A549 (cell line): Measurements from ENCODE around the gene FREY1. TPM values are rescaled to one million over a fixed set of nuclear protein-coding genes. Genes with fewer than 3 reads are reported as not detected.

ENCODE experiments used
- ATAC-seq, 2 experiments: fragments of 200-7000 bp in 1 of 2; fragments of >200 bp in 1 of 2; cut with Nextera tagmentation in 1 of 2; cut with Tn5 transposase in 1 of 2; 3 replicates each; pipeline versions ENCODE4 v1.8.0 to v1.9.1; 2018 to 2020; ENCODE audit warnings: mild to moderate bottlenecking in 1 of 2, moderate library complexity in 1 of 2
- CTCF ChIA-PET: fragments of 300-600 bp; sonication (Branson Sonifier 250); formaldehyde crosslinking; extraction: SDS; loops from one replicate; lab custom pipeline; 2021; ENCODE audit warnings: antibody characterized with exemption, inconsistent platforms; lab: Yijun Ruan, JAX
- POLR2A ChIA-PET: fragments of 350-600 bp; formaldehyde crosslinking; extraction: SDS; loops from one replicate; lab custom pipeline; 2021; ENCODE audit warnings: antibody characterized with exemption, inconsistent platforms; lab: Yijun Ruan, JAX
- DNase-seq, 2 experiments: peaks; one replicate each; pipeline versions ENCODE4 v3.0.0 to v3.0.0-alpha.2; 2011 to 2016; ENCODE audit warnings: low read depth in 1 of 2, low spot score in 1 of 2
- FAIRE-seq: peaks from 2 replicates; lab custom pipeline; 2011; peaks lifted over from hg19 to GRCh38; lab: Jason Lieb, UNC
- H3K27ac ChIP-seq, 2 experiments: fragments of >200 bp; sonication (Bioruptor Twin); formaldehyde crosslinking; 3 replicates each; pipeline ENCODE4 v1.5.1; 2016 to 2017
- H3K4me1 ChIP-seq: fragments of >200 bp; sonication (Bioruptor Twin); formaldehyde crosslinking; 3 replicates; pipeline ENCODE4 v1.6.1; 2016
- H3K4me2 ChIP-seq: fragments of >200 bp; sonication (Bioruptor Twin); formaldehyde crosslinking; 3 replicates; pipeline ENCODE4 v1.6.1; 2016
- H3K4me3 ChIP-seq: fragments of >200 bp; sonication (Bioruptor Twin); formaldehyde crosslinking; 3 replicates; pipeline ENCODE4 v1.5.1; 2016
- H3K9me3 ChIP-seq: fragments of >200 bp; sonication (Bioruptor Twin); formaldehyde crosslinking; 3 replicates; pipeline ENCODE4 v1.6.1; 2016
- ATOH8 ChIP-seq: fragments of 250-450 bp; sonication (Bioruptor Pico); IDR thresholded peaks from 2 replicates; pipeline ENCODE4 v1.5.0; 2020; ENCODE audit warnings: low read depth, mild to moderate bottlenecking, moderate library complexity
- BHLHE40 ChIP-seq: IDR thresholded peaks from 2 replicates; pipeline ENCODE4 v1.6.1; 2012; ENCODE audit warnings: low read depth, low read length, inconsistent platforms
- CBX8 ChIP-seq: fragments of 200-600 bp; sonication (generic); IDR thresholded peaks from 2 replicates; pipeline ENCODE4 v1.6.1; 2016
- ELK1 ChIP-seq: fragments of 150-350 bp; IDR thresholded peaks from 2 replicates; pipeline ENCODE4 v1.6.1; 2014; ENCODE audit warnings: low read depth, mild to moderate bottlenecking, low read length
- EP300 ChIP-seq, 2 experiments: fragments of >200 bp; sonication (Bioruptor Twin); formaldehyde crosslinking; IDR thresholded peaks; 2 replicates in 1 of 2; 3 replicates in 1 of 2; pipeline ENCODE4 v1.6.1; 2016 to 2017
- FOSB ChIP-seq: fragments of 250-450 bp; sonication (Bioruptor Pico); IDR thresholded peaks from 2 replicates; pipeline ENCODE4 v1.5.0; 2020; ENCODE audit warnings: mild to moderate bottlenecking, moderate library complexity
- FOXS1 ChIP-seq: fragments of 250-450 bp; sonication (Bioruptor Pico); IDR thresholded peaks from 2 replicates; pipeline ENCODE4 v1.5.0; 2020; ENCODE audit warnings: mild to moderate bottlenecking, moderate library complexity
- GATA3 ChIP-seq: IDR thresholded peaks from 2 replicates; pipeline ENCODE4 v1.6.1; 2012; ENCODE audit warnings: borderline replicate concordance
- HDAC2 ChIP-seq: fragments of 200-600 bp; sonication (generic); IDR thresholded peaks from 2 replicates; pipeline ENCODE4 v1.6.1; 2016
- HOXA7 ChIP-seq: fragments of 250-450 bp; sonication (Bioruptor Pico); IDR thresholded peaks from 2 replicates; pipeline ENCODE4 v1.5.0; 2020; ENCODE audit warnings: mild to moderate bottlenecking, moderate library complexity
- HOXB13 ChIP-seq: fragments of 250-450 bp; sonication (Bioruptor Pico); IDR thresholded peaks from 2 replicates; pipeline ENCODE4 v1.5.0; 2020; ENCODE audit warnings: low read depth, mild to moderate bottlenecking, moderate library complexity
- HOXB5 ChIP-seq: fragments of 250-450 bp; sonication (Bioruptor Pico); IDR thresholded peaks from 2 replicates; pipeline ENCODE4 v1.5.0; 2020; ENCODE audit warnings: mild to moderate bottlenecking, moderate library complexity
- JUN ChIP-seq, 2 experiments: fragments of >200 bp; sonication (Bioruptor Twin); formaldehyde crosslinking; IDR thresholded peaks; 2 replicates in 1 of 2; 3 replicates in 1 of 2; pipeline ENCODE4 v1.6.1; 2016 to 2017
- JUNB ChIP-seq: fragments of >200 bp; sonication (Bioruptor Twin); formaldehyde crosslinking; IDR thresholded peaks from 2 replicates; pipeline ENCODE4 v1.6.1; 2016
- KDM1A ChIP-seq: fragments of 200-600 bp; sonication (generic); IDR thresholded peaks from 2 replicates; pipeline ENCODE4 v1.6.1; 2016; ENCODE audit warnings: low read depth, mild to moderate bottlenecking
- MAFK ChIP-seq: fragments of 450-650 bp; IDR thresholded peaks from 2 replicates; pipeline ENCODE4 v1.6.1; 2014; ENCODE audit not compliant: partially characterized antibody
- MAZ ChIP-seq: fragments of 150-350 bp; IDR thresholded peaks from 2 replicates; pipeline ENCODE4 v1.6.1; 2014; ENCODE audit warnings: antibody characterized with exemption, low read depth, low read length, borderline replicate concordance
- MYC ChIP-seq: IDR thresholded peaks from 2 replicates; pipeline ENCODE4 v1.6.1; 2012; ENCODE audit warnings: mild to moderate bottlenecking, inconsistent platforms, low read length, improper control_type of control experiment, borderline replicate concordance
- NR3C1 ChIP-seq: fragments of >200 bp; sonication (Bioruptor Twin); formaldehyde crosslinking; IDR thresholded peaks from 3 replicates; pipeline ENCODE4 v1.6.1; 2017
- PHF8 ChIP-seq: fragments of 200-600 bp; sonication (generic); IDR thresholded peaks from 2 replicates; pipeline ENCODE4 v1.6.1; 2016; ENCODE audit warnings: low read depth, mild to moderate bottlenecking, antibody characterized with exemption, moderate library complexity, borderline replicate concordance
- POLR2A ChIP-seq: IDR thresholded peaks from 2 replicates; pipeline ENCODE4 v1.6.1; 2012; ENCODE audit warnings: mild to moderate bottlenecking, low read length
- RARB ChIP-seq: fragments of 250-450 bp; sonication (Bioruptor Pico); IDR thresholded peaks from 2 replicates; pipeline ENCODE4 v1.8.0; 2021; ENCODE audit warnings: mild to moderate bottlenecking, moderate library complexity
- RCOR1 ChIP-seq: fragments of 150-350 bp; IDR thresholded peaks from 2 replicates; pipeline ENCODE4 v1.6.1; 2014; ENCODE audit warnings: antibody characterized with exemption, low read length, low read depth
- RFX5 ChIP-seq: fragments of 450-650 bp; IDR thresholded peaks from 2 replicates; pipeline ENCODE4 v1.7.1; 2014; ENCODE audit warnings: antibody characterized with exemption, mild to moderate bottlenecking, moderate library complexity
- TP53 ChIP-seq: fragments of 250-450 bp; sonication (Bioruptor Pico); IDR thresholded peaks from 2 replicates; pipeline ENCODE4 v1.5.0; 2021; ENCODE audit warnings: mild to moderate bottlenecking, moderate library complexity
- whole genome bisulfite sequencing: methylation state at CpG from one replicate; pipeline ENCODE4 v1.1.6; 2017; ENCODE audit errors: missing lambda C conversion rate; 5-methylcytosine and 5-hydroxymethylcytosine counted together
- polyA plus RNA-seq, 4 experiments: library from polyadenylated mRNA; depleted of rRNA in 3 of 4; stranded (reverse); fragments of >200 nt; fragmentation: RNase III in 1 of 4; extraction: RNeasy Plus Mini Kit Qiagen cat#74134 plus additional on column Dnase treatment in 1 of 4; gene quantifications; 2 replicates in 3 of 4; 3 replicates in 1 of 4; pipeline ENCODE4 v1.2.3, GENCODE V29; 2011 to 2017
- TF ChIP-seq, protein P1 (sequence below): fragments of 200-600 bp; sonication (generic); IDR thresholded peaks from 2 replicates; pipeline ENCODE4 v1.6.1; 2016; ENCODE audit warnings: antibody characterized with exemption, mild to moderate bottlenecking, moderate library complexity

Gene FREY1
- polyA plus RNA-seq, 2 of the 4 experiments (the other 2 are of a cell fraction) = 0.17 to 0.21 TPM

DNA sequence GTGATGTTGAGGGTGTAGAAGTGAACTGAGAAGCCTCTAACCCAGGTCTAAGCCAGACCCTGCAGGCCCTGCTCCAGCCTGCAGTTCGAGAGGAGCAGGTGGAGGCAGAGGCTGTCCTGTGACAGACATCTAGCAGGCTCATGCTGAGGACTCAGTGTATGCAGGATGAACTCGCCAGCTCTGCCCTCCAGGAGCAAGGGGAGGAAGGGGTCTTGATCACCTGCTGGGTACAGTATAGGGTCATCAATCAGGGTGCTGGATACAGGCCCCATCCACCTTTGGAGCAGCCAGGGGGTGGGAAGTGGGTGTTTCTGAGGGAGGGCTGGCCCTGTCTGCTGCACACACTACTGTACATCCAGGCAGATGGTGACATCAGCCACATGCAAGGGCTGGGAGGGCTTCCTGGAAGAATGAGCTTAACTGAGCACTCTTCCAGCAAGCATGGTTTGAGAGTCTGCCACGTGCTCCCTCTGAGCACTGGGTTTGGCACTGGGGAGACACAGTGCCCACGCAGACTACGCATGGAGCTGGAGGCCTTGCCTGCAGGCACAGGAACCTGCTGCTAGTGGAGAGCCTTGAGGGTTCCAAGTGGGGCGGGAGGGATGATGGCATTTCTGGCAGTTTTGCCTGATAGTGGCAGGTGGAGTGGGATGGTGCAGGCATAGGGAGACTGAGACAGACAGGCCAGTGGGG lies 12.4 kb downstream of the FREY1 start:
- no peak for TF ChIP-seq RFX5
- no peak for TF ChIP-seq MYC
- no peak for TF ChIP-seq BHLHE40
- no peak for TF ChIP-seq TP53 (CRISPR knock-in tag)
- TF ChIP-seq MAFK = no peak
- no peak for TF ChIP-seq JUN (IDR thresholded peaks at IDR 0.05)
- TF ChIP-seq POLR2A = no peak
- TF ChIP-seq GATA3 = no peak
- TF ChIP-seq JUNB = no peak
- no peak for TF ChIP-seq HOXB5 (CRISPR knock-in tag)
- TF ChIP-seq ELK1 = no peak
- no peak for TF ChIP-seq ATOH8 (CRISPR knock-in tag)
- no peak for TF ChIP-seq MAZ
- TF ChIP-seq RARB (CRISPR knock-in tag) = no peak
- TF ChIP-seq PHF8 = no peak
- no peak for TF ChIP-seq HOXA7 (CRISPR knock-in tag)
- TF ChIP-seq HDAC2 = no peak
- TF ChIP-seq, protein P1, sequence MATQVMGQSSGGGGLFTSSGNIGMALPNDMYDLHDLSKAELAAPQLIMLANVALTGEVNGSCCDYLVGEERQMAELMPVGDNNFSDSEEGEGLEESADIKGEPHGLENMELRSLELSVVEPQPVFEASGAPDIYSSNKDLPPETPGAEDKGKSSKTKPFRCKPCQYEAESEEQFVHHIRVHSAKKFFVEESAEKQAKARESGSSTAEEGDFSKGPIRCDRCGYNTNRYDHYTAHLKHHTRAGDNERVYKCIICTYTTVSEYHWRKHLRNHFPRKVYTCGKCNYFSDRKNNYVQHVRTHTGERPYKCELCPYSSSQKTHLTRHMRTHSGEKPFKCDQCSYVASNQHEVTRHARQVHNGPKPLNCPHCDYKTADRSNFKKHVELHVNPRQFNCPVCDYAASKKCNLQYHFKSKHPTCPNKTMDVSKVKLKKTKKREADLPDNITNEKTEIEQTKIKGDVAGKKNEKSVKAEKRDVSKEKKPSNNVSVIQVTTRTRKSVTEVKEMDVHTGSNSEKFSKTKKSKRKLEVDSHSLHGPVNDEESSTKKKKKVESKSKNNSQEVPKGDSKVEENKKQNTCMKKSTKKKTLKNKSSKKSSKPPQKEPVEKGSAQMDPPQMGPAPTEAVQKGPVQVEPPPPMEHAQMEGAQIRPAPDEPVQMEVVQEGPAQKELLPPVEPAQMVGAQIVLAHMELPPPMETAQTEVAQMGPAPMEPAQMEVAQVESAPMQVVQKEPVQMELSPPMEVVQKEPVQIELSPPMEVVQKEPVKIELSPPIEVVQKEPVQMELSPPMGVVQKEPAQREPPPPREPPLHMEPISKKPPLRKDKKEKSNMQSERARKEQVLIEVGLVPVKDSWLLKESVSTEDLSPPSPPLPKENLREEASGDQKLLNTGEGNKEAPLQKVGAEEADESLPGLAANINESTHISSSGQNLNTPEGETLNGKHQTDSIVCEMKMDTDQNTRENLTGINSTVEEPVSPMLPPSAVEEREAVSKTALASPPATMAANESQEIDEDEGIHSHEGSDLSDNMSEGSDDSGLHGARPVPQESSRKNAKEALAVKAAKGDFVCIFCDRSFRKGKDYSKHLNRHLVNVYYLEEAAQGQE = no peak
- no peak for TF ChIP-seq FOXS1 (CRISPR knock-in tag)
- no peak for FAIRE-seq
- 71% methylated on average over 5 of the region's 6 CpGs for WGBS
- POLR2A ChIA-PET = no interaction called here
- Histone ChIP-seq H3K4me1 (peaks cover 6% of the 10 kb centered on the region; the same call in 2 of the 3 replicates), H3K9me3 (no peaks in the 10 kb centered on the region), H3K4me2 (no peak overlapping the region), H3K4me3 (no peak overlapping the region), H3K27ac (no peak overlapping the region)
- CTCF ChIA-PET = interaction anchor here (1.3 to 3.0 kb wide), 2 partner anchors 22 to 345 kb away, joined by 3 to 8 read pairs; no protein-coding TSS in a partner anchor
- no peak for DNase-seq
- ATAC-seq = no peak

- TF ChIP-seq HOXB13 (CRISPR knock-in tag) (no peak), HOXB5 (CRISPR knock-in tag) (no peak), EP300 (IDR thresholded peaks at IDR 0.05) (no peak), CBX8 (no peak), RCOR1 (no peak), FOSB (CRISPR knock-in tag) (no peak), TP53 (CRISPR knock-in tag) (no peak), KDM1A (no peak), NR3C1 (no peak)
- ChIA-PET CTCF (interaction anchor here (0.7 to 3.0 kb wide), 2 partner anchors 20 to 114 kb away, joined by 3 to 8 read pairs; no protein-coding TSS in a partner anchor), POLR2A (no interaction called here)
- Histone ChIP-seq H3K9me3 (no peaks in the 10 kb centered on the region), H3K4me2 (no peak overlapping the region), H3K27ac (no peak overlapping the region), H3K4me1 (no peaks in the 10 kb centered on the region), H3K4me3 (no peak overlapping the region)
- ATAC-seq = no peak
- DNase-seq = no peak
- no peak for FAIRE-seq
- WGBS = 47% methylated on average over 5 of the region's 5 CpGs
These were observed 14.2 kb downstream of the FREY1 start for GRCh38 chr11:45892856-45893255.
